ENCODE results near the gene FDPS.

FDPS gene

DNA sequence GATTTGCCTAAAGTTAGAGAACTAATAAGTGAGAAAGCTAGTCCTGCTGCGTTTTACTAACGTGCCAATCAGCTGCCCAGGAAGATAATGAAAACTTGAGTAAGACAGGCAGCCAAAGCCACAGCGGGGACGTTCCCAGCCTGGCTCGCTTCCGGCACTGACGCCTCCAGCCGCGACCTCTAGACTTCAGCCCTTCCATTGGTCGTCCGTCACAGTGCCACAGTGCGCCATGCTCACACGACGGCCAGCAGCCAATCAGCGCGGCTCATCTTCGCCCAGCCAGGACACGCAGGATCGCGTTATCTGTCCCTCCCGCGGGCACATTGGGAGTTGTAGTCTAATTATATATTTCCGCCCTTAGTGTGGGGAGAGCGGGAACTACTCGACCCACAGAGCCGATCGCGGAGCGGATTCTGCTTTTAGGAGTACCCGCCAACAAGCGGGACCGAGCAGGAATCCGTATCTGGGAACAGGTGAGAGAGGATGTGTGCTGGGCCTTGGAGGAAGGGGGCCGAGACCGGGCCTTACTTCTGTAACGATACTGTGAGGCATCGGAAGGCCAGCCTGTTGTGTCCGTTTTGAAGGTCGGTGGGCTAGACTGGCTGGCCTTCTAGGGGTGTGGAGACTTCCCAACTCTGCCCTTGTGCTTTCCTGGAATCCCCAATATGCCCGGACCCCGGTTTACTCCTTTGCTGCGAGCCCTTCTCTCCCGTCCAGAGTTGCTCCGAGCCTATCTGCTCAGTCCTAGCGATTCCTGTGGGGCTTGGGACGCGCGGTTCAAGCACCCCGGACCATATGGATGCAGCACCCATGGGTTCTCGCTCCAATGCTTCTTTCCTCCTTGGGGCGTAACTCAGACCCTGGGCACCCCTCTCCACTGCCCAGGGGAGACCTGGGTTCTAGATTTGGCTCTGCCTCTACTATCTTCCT lies at the start of gene FDPS:
Gene FDPS (plus strand): TSS at position 374 of the 930 bp plus-strand sequence. CDS start 924 bp downstream, outside the sequence.
- DNase-seq, result peak; percentile 99

DNA sequence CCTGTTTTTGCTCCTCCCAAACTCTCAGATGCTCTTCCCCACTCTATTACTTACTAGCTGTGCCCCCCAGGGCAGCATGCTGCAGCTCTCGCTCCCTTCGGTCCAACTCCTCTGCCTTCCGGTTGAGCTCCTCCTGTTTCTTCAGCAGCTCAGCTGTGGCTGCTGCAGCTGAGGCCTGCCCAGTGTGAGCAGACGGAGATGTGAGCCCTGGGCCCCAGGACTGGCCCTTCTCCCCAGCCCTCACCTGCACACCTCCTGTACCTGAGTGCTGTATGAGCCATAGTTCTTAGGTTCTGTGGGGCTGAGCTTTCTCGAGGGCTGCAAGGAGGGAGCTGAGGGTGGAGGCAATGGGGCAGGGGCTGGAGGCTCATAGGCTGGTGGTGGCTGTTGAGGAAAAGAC lies 48.4 kb upstream of the FDPS start:
- no peak for DNase-seq

DNA sequence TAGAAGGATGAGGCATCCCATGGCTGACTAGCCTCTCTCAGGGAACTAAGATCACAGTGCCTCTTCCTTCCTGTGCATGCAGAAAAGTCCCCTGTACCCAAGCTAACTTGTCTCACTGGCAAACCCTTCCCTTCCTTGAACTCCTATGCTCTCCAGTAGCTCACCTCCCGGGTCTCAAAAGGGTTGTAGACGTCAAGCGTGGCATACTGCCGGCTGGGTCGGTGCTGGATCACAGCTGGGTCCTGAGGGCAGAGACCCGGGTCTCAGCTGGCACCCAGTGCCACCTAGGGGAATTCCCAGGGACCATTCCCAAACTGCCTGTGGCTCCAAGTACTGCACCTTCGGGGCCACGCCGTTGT lies 47.2 kb upstream of the FDPS start:
- no peak for DNase-seq

DNA sequence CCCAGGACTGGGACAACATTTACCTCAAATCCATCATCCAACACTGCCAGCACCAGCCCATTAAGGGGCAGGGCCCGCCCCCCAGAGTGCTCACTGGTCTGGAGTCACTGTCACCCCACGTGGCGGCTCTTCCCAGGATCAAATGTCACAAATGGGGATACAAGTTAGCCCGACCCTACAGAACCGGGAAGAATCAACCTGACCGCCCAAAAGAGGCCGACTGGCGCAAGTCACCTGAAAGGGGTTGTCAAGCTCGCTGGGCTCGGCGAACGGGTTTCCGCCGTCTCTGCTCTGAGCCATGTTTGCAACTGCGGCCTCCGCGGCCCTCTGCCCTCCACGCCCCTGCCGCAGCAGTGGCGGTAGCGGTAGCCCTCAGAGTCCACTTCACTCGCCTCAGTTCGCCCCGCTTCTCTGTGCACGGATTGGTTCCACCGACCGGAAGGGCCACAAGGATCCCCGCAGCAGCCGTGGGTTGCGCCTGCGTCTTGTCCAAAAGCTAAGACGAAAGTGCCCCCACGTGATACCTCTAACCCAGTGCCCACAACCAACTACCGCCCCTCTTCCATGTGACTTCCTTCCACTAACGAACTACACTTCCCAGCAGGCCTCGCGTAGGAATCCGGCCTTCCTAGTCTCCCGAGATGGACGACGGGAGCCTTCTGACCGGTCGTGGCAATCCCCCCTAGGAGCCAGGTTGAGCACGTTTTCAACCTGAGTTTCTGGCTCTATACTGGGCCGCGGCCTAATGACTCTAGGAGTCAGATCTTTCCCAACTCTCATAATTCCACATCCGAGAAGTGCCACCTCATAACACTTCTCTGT lies 46.6 kb upstream of the FDPS start, which contains the start of gene SCAMP3:
Gene SCAMP3 (minus strand): TSS at position 509 of the 822 bp plus-strand sequence. CDS start 209 bp downstream, at position 300.
- peak; percentile 98 for DNase-seq

DNA sequence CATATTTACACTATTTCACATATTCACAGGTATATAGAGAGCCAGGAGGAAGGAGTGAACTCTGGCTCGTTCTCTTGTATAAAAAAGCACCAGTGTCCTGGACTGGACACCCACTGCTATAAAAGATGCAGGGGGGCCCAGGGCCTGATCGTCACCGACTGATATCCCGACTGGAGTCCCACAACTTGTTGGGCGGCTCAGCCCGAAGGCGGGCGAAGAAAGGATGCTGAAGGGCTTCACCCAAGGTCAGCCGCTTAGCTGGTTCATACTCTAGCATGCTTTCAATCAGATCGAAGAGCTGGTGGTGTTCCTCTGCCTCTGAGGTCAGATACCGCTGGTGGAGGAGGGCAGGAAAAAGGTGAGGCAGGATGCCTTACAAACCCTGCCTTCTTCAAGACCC lies 45.6 kb upstream of the FDPS start:
- DNase-seq, result no peak

DNA sequence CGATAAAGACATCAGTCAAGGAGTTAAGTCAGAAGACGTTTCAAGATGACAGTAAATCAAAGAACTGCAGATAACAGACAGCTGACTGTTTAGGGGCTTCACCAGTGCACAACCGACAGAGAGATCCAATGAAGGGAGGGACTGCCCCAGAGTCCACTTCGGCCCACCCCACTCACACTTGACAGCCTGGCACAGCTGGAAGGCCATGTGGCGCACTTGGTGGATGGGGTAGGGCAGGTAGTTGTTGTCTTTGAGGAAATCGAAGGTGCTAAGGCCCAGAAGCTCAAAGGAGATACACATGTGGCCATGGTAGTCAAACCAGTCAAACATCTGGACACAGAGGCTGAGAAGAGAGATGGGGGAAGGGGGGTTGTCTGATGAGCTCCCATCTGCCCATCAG lies 42.1 kb upstream of the FDPS start:
- no peak for DNase-seq

DNA sequence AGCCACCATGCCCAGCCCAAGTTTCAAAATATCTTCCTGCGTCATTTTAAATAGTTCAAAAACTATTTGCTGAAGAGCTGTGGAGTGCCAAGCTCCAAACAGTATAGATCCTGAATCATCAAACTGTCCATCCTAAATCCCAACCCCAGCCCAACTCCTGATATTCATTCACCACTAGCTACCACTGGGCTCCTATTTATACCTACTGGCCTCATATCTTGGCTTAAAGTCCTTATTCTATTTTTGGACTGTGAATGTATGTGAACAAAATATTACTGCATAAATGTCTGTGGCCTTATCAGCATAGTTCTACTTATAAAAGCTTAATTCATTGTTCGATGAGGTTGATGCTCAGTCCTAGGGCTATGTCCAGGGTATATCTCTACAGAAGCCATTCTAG lies 41.3 kb upstream of the FDPS start:
- no peak for DNase-seq

DNA sequence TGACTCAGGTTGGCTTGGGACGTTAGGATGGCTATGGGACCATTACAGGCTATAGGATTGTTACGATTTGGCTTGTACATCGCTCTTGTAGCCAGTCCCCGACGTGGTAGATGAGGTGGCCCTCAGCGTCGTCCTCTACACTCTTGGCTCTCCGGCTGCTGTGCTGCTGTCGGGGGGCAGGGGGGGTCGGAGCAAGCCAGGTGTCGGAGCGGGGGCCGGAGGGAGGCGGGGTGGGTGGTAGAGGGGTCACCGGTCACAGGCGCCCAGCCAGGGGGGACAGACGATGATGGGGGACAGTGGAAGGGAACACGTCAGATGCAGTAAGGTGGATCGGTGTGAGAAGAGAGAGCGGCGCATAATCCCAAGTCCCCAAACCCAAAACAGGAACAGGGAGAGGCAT lies 40.0 kb upstream of the FDPS start:
- DNase-seq, result no peak

DNA sequence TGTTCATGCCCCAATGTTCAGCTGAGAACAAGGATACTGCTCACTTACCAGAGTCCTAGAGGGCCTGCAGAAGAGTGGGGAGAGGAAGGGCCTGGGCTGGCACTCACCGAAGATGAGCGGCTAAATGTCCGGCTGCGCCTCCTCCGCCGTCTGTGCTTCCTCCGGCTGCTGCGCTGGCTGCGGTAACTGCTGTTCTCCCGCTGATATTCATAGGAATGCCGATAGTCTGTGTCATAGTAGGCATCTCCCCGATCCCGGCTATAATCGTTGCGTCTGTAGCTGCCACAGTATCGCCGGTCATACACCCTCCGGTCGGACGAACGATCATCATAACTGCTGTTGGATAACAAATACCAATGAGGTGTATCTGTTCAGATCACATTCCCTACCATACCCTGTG lies 39.3 kb upstream of the FDPS start:
- DNase-seq, result no peak

DNA sequence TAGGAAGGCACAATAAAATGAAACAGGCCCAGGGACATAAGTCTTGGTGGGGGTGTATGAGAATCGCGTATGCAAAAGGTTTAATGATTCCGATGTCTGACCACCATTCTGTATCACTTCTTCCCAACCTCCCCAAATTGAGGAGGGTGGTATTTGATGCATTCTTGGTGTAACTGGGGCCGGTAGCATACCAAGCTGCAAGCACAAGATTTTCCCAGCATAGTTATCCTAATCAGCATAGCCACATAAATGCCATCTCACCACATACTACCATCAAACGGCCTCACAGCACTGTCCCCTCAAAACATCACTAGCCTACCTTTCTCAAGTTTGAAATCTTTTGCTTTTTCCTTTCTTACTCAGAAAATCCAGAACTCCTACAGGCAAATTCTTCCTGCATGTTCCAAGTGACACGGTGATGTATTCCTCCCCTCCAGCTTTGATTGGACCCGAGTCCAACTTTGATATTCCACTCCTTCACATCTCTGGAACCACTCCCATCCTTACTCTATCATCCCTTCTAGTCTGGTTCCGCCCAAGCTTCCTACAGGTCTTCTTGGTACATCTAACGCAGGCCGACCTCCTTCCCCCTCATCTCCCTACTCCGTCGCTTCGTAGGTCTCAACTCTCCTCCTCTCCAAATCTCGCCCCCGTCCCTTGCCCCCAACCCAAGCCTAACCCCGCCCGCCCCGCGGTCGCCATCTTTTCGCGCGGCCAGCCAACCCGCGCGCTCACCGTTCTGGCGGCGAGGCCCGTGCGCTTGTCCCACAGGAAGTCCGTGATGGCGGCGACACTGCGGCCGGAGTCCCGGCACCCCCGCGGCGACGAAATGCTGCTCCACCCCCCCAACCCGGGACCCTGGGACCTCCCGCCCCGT lies 36.0 kb upstream of the FDPS start:
- peak; percentile 49 for DNase-seq

DNA sequence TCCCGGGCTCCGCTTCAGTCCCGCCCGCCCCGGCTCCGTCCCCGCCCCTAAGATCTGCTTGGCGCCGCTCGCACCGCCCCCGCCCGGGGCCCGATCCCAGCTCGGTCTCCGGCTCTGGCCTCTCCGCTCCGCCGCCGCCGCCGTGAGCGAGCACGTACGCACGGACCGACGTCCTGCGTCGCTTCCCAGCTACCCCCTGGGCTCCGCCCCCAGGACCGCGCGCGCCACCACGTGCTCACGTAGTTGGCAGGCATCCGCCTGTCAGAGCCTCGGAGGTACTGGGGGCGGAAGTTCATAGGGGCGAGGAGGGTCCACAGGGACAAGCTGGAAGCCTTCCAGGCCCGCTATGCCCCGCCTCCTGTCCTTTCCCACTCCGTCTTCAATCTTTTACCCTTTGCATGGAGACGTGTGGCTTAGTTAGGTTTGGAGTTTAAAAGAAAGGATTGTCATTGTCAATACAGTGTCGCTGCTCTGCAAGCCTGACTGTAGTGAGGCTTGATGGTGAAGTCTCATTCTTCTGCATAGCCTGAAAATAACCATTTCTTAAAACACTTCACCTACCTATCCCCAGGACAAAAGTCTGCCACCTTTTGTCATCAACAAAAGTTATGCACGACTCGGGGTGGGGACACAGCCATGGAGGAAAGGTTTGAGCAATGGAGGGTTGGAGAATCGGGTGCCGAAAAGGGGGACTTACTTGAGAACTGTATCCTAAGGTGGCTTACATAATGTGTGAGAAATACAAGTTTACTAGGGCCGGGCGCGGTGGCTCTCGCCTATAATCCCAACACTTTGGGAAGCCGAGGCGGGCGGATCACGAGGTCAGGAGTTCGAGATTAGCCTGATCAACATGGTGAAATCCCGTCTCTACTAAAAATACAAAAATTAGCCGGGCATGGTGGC lies 35.1 kb upstream of the FDPS start, which contains the start of gene CLK2:
Gene CLK2 (minus strand): TSS at position 162 of the 903 bp plus-strand sequence. CDS start 2,527 bp downstream, outside the sequence.
- peak; percentile 72 for DNase-seq

DNA sequence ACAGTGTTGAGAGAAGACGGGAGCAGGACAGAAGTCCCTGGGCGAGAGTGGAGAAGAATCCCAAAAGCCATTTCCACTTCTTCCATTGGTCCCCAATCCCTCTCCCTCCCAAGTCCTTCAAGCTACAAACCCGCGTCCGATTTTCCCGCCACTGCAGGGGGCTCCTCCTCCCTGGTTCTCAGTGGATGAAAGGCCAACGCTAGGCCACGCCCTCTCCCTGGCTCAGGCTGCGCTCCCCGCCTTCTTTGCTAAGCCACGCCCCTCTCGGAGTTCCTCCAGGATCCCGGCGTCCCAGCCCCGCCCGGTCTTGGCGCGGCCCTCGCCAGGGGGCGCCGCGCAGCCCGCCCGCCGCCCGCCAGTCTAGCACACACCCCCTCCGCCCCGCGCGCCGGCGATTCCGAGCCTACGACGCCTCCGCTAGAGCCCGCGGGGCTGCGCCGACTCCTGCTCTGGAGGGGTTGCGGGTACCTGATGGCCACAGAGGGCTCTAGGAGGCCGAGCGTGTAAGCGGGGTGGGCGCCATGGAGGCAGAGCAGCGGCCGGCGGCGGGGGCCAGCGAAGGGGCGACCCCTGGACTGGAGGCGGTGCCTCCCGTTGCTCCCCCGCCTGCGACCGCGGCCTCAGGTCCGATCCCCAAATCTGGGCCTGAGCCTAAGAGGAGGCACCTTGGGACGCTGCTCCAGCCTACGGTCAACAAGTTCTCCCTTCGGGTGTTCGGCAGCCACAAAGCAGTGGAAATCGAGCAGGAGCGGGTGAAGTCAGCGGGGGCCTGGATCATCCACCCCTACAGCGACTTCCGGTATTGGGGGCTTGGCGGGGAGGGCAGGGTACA lies 31.4 kb upstream of the FDPS start, which contains the start of gene HCN3:
Gene HCN3 (plus strand): TSS at position 394 of the 832 bp plus-strand sequence. CDS start 128 bp downstream, at position 522.
- peak; percentile 93 for DNase-seq

DNA sequence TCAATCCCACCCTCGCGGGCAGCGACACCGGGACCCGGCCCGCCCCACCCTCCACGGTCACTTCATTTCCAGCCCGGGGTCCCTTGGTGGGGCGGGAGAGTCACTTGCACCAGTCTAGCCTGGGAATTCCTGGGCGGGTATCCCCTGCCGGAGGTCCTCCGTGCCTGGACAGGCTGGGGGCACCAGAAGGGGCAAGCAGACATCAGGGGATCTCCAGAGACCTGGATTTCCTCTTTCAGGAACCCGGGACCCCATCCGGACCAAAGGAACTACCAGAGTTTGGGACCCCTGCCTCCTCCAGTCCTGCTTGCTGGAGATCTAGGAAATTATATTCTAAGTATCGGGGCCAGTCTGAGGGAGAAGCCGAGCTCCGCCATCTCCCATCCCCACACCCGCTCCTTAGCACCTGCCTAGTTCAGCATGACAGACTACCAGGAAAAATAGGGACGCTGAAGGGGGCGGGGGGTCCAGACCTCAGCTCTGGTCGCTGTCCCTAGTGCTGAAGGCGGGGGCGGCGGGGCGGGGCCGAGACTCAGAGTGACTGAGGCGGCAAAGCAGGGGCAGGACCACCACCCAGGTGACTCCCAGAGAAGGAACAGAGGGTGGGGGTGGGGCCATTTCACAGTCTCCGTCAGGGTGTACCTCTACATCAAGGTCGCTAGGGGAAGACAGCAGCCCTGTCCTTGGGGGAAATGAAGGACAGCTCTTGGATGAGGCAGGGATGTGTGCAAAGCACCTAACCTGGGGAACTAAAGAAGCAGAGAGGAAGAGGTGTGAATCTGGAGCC lies 30.6 kb upstream of the FDPS start:
- DNase-seq, result peak; percentile 13

DNA sequence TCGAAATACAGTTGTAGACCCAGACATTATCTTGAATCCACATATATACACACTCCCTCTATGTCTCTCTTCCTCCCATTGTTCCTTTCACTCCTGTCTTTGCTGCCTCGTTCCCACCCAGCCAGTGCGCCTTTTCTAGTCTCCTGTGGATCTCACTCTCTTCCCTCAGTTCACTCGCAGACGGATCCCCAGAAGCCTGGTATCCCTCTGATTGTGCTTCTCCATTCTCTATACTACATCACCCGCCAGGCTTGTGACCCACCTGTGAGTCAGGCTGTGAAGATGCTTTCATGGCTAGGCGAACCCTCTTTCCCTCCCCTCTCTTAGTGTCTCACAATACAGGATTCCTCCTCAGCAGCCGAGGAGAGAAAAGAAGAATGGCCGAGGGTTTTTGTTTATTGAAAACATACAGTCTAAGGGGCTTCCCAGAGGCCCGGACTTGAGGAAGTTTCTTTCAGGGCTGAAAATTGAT lies 29.9 kb upstream of the FDPS start:
- DNase-seq, result no peak

DNA sequence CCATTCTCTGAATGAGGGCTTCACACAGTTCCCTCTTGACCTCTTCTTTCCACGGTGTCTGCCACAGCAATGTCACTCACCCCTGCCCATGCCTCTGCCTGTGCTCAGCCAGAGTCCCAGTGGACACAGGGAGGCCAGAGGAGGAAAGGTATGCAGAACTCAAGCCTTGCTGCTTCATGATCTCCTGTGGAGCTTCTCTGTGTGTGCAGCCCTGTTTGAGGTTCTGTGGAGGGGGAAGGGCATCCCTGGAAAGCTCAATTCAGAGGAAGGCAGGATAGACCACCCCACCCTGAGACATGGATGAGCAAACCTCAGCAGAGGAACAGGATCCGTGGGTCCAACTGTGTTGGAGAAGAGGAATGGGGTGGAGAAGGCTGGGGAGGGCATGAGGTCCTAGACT lies 29.4 kb upstream of the FDPS start:
- DNase-seq, result no peak

DNA sequence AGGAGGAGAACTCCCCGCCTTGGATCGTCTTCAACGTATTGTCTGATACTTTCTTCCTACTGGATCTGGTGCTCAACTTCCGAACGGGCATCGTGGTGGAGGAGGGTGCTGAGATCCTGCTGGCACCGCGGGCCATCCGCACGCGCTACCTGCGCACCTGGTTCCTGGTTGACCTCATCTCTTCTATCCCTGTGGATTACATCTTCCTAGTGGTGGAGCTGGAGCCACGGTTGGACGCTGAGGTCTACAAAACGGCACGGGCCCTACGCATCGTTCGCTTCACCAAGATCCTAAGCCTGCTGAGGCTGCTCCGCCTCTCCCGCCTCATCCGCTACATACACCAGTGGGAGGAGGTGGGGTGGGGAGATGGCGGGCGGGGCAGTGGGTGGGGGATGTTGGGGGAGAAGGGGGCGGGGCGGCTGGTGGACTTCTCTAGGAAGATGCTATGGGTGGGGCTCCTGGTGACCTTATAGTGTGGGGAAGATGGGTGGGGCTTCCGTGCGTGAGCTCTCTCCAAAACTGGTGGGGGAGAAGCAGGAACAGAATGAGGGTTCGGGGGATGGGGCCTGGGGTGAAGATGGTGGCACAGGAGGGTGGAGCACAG lies 26.1 kb upstream of the FDPS start:
- DNase-seq, result no peak

DNA sequence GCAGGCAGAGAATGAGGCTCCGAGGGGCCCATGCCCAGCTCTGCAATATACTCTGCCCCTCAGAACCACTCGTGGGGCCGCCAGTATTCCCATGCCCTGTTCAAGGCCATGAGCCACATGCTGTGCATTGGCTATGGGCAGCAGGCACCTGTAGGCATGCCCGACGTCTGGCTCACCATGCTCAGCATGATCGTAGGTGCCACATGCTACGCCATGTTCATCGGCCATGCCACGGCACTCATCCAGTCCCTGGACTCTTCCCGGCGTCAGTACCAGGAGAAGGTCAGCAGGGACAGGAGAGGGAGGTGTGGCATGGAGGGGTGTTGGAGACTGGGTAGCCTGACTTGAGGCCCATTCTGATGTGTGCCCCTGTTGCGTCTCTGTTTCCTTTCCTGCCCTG lies 24.2 kb upstream of the FDPS start:
- DNase-seq, result no peak

DNA sequence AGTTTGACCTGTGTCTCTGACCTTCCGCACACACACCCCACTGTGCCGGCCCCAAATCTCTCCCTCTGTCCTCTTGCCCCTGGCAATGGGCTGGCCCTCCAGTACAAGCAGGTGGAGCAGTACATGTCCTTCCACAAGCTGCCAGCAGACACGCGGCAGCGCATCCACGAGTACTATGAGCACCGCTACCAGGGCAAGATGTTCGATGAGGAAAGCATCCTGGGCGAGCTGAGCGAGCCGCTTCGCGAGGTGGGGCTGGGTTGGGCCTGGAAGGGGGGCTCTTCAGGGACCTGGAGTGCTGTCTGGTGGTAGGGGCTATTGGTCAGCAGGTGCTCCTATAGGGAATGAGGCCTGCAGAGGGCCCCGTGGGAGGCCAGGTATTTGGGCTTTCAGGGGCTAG lies 23.6 kb upstream of the FDPS start:
- DNase-seq, result no peak

DNA sequence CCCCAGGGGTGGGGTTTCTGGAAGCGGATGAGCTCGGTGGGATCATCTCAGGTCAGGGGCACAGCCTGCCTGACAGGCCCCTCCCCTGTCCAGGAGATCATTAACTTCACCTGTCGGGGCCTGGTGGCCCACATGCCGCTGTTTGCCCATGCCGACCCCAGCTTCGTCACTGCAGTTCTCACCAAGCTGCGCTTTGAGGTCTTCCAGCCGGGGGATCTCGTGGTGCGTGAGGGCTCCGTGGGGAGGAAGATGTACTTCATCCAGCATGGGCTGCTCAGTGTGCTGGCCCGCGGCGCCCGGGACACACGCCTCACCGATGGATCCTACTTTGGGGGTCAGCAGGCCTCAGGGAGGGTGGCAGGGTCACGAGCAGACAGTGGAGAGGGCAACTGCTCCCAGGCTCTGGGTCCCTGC lies 23.0 kb upstream of the FDPS start:
- DNase-seq, result no peak

Measured in amniotic stem cell (primary cell).